Skin of body (tissue), 2 donors: ENCODE results near the gene RAB40B. TPM values are rescaled to one million over a fixed set of nuclear protein-coding genes. Genes with fewer than 3 reads are reported as not detected.

ENCODE experiments used
- DNase-seq: peaks from one replicate; lab custom pipeline; 2025; lab: John Stamatoyannopoulos, UW
- total RNA-seq: library from RNA; depleted of rRNA; stranded (reverse); fragments of >200 nt; gene quantifications from one replicate; pipeline ENCODE4 v1.2.3, GENCODE V29; 2014

RAB40B gene
- total RNA-seq, 1 donor from 2014 or later, result 7.5 TPM

GRCh38 chr17:82692268-82692667 is 6.2 kb downstream of the RAB40B start:
- no peak for DNase-seq

GRCh38 chr17:82691714-82692113 is 6.8 kb downstream of the RAB40B start:
- no peak for DNase-seq

DNA sequence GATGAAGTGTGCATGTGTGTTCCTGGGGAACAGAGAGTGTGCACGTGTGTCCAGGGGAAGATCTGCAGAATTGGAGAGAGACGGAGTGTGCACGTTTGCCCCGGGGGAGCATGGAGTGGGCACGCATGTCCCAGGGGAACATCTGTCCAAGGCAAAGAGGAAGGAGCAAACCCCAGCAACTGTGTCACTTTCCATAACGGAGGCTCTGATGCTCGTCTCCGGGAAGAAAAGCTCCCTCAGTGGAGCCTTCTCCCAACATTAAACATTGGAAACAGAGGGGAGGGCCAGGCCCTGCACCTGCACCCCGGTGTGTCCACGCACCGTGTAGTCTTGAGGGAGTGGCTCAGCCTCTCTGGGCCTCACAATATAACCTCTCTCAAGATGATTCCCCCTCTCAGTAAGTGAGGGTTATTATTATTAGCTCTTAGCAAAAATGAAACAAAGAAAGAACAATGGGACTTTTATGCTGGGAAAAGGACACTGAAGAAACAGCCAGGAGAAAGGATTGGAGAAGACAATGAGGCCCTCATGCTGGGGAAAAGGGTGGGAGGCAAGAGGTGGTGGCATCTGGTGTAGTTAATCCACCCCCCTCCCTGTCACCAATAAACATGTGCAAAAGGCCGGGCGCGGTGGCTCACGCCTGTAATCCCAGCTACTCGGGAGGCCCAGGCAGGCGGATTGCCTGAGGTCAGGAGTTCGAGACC is 7.6 kb downstream of the RAB40B start:
- DNase-seq, result no peak

DNA sequence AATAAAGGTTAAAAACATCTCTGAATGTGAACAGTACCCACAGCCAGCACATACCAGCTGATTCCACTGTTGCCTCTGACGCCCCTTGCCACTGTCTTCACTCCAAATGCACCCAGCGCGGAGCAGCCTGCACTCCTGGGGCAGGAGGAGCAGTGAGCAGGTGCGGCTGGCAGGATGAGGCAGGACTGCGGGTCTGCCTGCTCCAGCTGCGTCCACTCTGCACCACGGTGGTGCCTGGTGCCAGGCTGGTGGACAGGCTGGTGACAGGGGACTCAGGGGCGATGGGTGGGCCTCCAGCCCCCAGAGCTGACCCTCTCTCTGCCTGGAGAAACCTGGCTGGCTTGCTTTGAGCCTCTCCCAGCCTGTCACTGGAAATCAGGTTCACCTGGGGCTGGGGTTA is 9.4 kb downstream of the RAB40B start:
- no peak for DNase-seq

DNA sequence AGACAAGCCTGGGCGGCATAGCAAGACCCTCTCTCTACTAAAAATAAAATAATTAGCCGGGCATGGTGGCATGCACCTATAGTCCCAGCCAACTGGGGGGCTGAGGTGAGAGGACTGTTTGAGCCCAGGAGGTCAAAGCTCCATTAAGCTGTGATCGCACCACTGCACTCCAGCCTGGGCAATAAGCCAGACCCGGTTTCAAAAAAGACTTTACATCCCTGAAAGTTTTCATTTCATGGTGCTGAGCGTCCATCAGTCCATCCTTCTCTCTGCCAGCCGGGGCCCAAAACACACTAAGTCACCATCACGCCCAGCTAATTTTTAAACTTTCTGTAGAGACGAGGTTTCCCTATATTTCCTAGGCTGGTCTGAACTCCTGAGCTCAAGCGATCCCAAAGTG is 10.6 kb downstream of the RAB40B start:
- no peak for DNase-seq

DNA sequence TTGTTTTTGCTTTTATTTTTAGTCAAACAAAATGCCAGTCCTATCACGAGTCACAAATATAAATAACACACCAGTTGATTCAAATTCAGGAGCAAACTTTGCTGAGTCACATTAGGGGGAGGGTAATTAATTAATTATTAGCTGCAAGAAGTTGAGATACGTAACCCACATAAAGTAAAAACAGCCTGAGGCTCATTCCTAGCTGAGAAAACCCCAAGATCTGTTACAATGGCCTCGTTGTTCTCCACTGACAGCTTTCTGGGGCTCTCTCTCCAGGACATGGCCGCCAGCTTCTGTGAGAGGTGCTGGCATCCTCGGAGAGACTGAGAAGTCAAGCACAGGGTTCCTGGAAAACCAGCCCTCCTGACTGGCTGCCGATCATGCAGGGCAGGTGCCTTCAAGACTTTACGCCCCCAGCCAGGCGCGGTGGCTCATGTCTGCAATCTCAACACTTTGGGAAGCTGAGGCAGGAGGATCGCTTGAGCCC is 11.1 kb downstream of the RAB40B start:
- DNase-seq, result no peak

DNA sequence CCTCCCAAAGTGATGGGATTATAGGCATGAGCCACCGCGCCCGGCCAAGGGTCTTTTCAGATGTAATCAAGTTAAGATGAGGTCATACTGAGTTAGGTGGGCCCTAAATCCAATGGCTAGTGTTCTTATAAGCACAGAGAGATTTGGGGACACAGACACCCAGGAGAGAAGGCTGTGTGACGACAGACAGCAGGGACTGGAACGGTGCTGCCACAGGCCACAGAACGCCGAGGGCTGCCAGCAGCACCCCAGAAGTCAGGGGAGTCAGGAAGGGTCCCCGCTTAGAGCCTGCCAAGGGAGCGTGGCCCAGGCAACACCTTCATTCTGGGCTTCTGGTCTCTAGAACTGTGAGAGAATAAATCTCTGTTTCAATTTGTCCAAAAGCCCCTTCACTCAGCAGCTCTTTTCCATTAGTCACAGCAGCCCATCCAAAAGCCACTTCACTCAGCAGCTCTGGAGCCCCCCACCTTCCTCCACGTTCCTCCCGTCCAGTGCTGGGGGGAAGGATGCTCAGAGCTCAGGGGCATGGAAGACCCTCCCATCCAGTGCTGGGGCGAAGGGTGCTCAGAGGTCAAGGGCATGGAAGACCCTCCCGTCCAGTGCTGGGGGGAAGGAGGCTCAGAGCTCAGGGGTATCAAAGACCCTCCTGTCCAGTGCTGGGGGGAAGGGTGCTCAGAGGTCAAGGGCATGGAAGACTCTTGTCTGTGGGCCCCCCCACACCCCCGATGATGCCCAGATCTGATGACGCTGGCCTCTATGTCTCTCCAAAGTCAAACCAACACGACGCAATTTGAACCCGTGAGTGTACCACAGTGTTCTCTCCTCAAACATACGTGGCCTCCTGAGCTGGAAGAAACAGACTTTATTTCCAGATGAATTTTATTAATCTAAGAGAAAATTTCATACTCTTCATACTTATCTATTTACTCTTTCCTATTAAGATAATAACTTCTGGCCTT is 11.9 kb downstream of the RAB40B start:
- no peak for DNase-seq

- DNase-seq, result no peak
Observed at GRCh38 chr17:82685291-82685690, 13.2 kb downstream of the RAB40B start.

DNA sequence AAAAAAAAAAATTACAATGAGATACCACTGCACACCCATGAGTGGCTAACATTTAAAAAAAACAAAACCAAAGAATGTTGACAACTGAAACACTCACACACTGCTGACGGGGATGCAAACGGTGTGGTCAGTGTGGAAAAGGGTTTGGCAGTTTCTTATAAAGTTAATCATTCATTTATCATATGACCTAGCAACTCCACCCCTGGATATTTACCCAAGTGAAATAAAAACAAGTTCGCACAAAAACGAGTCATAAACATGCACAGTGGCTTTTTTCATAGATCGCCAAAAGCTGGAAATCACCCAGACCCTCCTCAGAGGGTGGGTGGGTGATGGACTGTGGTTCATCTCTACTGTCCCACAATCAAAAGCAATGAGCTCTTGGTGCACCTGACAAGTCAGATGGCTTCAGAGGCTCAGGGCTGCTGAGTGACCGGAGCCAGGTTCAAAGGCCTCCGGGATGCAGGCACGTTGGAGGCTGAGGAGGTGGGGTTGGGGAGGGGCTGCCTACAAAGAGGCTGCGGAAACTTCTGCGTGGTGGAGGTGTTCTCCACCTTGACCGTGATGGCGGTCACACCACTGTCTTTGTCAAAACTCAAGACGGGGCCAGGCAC is 14.2 kb downstream of the RAB40B start:
- no peak for DNase-seq

DNA sequence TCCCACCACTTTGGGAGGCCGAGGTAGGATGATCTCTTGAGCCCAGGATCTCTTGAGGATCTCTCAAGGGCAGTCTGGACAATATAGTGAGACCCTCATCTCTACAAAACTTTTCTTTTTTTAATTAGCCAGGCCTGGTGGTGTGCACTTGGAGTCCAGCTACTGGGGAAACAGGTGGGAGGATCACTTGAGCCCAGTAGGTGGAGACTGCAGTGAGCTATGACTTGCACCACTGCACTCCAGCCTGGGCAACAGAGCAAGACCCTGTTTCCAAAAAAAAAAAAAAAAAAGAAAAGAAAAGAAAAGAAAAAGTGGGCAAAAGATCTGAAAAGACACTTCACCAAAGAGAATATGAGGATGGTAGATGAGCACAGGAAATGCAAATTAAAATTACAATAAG is 15.0 kb downstream of the RAB40B start:
- no peak for DNase-seq

- DNase-seq, result no peak
Observed at GRCh38 chr17:82681547-82681946, 17.0 kb downstream of the RAB40B start.

DNA sequence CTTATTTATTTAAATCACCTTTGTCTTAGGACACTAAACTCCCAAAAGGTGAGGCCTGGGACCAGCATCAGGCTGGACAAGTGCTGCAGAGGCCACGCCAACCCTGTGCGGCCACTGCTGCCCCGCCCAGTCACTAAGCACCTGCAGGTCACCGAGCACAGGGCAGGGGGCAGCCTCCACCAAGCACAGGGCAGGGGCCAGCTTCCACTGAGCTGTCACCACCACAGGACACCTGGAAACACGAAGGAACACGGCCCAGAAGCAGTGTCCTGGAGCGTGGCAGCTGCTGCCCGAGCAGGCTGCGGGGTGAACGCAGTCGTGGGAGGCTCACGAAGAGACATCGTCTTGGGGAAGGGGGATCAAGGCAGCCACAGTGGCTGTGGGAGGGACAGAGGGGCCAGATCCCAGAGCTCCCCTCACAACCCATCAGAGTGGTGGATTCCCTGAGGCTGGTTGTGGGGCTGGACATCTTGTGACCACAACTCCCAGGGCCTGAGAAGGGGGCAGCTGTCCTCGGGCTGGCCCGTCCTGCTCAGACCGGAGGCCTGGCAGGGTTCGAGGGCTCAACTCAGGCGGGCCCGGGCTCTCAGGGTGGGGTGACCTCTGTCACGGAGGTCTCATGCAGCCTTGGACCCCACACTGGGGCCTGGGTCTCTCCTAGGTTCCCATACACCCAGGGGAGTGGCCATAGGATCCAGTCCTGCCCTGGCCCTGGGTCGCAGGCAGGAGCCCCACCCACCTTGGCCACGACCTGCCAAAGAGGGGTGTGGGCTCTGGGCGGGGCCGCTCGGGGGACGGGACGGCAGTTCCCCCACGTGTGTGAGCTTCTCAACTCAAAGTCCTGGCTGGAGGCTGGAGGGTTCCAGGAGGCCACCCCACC is 18.7 kb downstream of the RAB40B start:
- no peak for DNase-seq

DNA sequence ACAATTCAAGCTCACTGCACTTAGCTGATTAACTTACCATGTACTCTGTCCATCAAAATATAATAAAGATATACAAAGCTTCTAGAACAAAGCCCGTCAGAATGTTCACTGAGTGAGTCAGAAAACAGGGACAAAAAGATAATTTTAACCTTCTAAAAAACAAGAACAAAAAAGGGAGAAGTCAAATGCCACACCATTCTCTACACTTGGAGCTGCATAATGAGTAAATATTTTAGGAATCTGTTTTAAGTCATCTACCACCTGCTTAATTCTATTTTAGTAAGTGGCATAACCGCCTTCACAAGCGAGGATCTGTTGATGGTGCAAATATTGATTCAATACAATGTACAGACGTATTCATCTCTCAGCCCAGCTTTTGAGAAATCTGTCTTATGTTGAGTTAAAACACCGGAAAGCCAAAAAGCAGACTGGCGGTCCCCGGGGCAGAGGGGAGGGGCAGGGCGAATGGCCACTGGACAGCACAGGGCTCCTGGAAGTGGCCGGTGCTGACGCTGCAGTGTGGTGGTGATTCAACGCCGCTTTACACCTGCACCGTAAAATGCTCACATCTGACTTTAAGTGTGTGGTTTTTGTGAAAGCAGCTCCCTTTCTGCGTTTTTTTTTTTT is 20.1 kb downstream of the RAB40B start:
- no peak for DNase-seq

DNA sequence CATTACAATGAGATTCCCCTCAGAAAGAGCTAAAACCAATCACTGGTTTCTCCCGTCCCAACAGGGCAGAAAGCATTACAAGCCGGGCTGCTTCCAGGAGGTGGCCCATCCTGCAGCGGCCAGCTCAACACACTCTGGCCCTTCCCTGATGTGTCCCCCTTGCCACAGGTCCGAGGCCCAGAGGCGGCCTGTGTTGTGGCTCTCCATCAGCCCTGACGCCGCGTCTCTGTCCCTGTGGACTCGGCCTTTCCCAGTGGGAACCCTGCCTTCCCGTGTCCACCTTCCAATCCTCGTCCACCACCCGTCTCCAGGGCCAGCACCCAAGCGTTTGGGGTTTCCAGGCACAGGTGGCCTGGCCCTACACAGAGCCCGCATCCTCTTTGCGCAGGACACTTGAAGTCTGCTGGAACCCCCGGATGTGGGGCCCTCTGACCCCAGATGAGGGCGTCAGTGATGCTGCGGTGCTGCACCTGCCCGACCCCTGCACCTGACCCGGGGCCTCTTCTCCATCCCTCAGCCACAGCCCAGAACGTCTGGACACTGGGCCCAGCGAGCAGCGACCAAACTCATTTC is 21.1 kb downstream of the RAB40B start:
- DNase-seq, result no peak

DNA sequence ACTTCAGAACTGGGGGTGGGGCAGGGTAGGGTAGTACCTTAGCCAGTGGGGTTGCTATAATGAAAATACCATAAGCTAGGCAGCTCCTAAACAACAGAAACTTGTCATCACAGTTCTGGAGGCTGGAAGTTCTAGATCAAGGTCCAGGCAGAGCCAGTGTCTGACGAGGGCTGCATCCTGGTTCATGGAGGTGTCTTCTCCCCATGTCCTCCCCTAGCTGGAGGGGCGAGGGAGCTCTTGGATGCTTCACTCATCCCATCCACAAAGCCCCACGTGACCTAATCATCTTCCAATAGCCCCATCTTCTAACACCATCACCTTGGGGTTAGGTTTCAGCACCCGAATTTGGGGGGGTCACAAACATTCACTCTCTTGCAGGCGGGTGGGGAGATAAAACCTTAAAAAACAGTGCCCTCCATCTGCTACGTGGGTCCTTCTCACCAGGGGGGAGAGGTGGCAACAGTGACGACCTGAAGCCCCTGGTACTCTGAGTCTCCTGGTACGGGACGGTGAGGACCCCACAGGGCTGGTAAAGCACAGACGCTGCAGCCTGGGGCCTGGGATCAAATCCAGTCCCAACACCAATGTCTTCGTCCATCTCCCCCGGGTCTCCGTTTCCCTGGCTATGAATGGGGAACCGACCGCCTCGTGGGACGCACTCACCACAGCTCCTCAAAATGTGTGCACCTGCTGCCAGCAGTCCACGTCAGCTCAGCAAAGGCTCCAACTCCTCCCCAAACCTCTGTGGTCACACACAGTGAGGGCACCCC is 22.8 kb downstream of the RAB40B start:
- DNase-seq, result no peak

GRCh38 chr17:82674656-82675475 is 23.6 kb downstream of the RAB40B start:
- no peak for DNase-seq

DNA sequence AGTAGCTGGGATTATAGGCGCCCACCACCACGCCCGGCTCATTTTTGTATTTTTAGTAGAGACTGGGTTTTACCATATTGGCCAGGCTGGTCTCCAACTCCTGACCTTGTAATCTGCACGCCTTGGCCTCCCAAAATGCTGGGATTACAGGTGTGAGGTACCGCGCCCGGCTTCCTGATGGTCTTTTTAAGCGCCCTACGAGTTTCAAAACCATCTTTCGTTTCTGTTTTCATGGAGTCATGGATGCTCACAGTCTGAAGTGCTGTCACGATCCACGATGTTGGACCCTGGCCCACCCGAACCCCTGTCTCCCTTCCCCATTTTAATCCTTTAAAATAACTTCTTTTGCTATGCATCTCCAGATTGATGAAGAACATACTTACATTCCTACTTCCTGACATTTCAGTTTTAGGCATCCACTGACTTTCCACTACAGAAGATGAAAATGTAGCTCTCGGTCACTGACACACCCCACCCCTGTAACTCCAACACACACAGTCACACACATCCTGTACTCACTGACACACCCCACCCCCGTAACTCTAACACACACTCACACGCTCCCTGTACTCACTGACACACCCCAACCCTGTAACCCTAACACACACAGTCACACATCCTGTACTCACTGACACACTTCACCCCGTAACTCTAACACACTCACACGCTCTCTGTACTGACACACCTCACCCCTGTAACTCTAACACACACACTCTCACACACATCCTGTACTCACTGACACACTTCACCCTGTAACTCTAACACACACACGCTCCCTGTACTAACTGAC is 27.6 kb downstream of the RAB40B start:
- DNase-seq, result no peak

DNA sequence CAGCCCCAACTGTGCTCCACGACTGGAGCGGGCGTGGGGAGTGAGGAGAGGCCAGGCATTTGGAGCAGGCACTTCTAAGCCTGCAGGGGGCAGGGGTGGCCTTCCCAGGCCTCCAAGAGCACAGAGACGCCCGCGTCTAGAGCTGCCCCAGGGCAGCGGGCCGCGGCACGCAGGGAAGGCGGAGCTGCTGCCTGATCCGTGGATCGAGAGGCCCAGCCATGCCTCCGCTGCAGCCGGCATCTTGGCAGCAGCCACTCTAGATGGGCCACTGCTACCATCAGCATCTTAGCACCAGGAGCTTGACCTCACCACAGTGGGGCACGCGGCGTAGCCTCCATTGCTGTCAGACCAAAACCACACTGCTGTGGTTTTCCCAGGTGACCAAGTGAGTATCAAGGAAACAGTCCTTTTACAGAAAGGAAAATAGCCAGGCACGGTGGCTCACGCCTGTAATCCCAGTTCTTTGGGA is 29.8 kb downstream of the RAB40B start:
- DNase-seq, result no peak
